AG08395 (cell line): ENCODE measurements around the gene KNSTRN.

Experiments used
- DNase-seq: peaks from one replicate; pipeline ENCODE4 v3.0.0; 2012; ENCODE audit warnings: mixed read lengths, low spot score

KNSTRN gene

GRCh38 chr15:40399370-40399769 is 16.8 kb downstream of the KNSTRN start:
- no peak for DNase-seq

- peak; percentile 100 for DNase-seq
Measured at GRCh38 chr15:40405501-40406381, 23.2 kb downstream of the KNSTRN start, which contains the start of gene IVD. Gene IVD (plus strand): TSS chr15:40405795. CDS start chr15:40405828, 33 bp downstream.

GRCh38 chr15:40407330-40407990 is 24.9 kb downstream of the KNSTRN start:
- no peak for DNase-seq

- no peak for DNase-seq
Measured at GRCh38 chr15:40409366-40409765, 26.8 kb downstream of the KNSTRN start.

GRCh38 chr15:40410476-40410875 is 28.0 kb downstream of the KNSTRN start:
- no peak for DNase-seq

- DNase-seq: no peak
Measured at GRCh38 chr15:40412095-40412759, 29.7 kb downstream of the KNSTRN start.

- DNase-seq: no peak
Measured at GRCh38 chr15:40413036-40413435, 30.5 kb downstream of the KNSTRN start.

- no peak for DNase-seq
Measured at GRCh38 chr15:40414816-40415215, 32.3 kb downstream of the KNSTRN start.

GRCh38 chr15:40415226-40415625 is 32.7 kb downstream of the KNSTRN start:
- no peak for DNase-seq

- no peak for DNase-seq
Measured at GRCh38 chr15:40416056-40416455, 33.5 kb downstream of the KNSTRN start.

GRCh38 chr15:40418126-40418525 is 35.6 kb downstream of the KNSTRN start:
- DNase-seq: no peak

GRCh38 chr15:40420071-40420713 is 37.7 kb downstream of the KNSTRN start:
- no peak for DNase-seq

- no peak for DNase-seq
Measured at GRCh38 chr15:40420793-40421192, 38.3 kb downstream of the KNSTRN start.

- DNase-seq: peak; percentile 87
Measured at GRCh38 chr15:40421246-40422157, 39.0 kb downstream of the KNSTRN start.

GRCh38 chr15:40424483-40425115 is 42.1 kb downstream of the KNSTRN start:
- DNase-seq: no peak

- DNase-seq: no peak
Measured at GRCh38 chr15:40425681-40426080, 43.2 kb downstream of the KNSTRN start.

- DNase-seq: no peak
Measured at GRCh38 chr15:40427188-40427587, 44.7 kb downstream of the KNSTRN start.

GRCh38 chr15:40428185-40428584 is 45.7 kb downstream of the KNSTRN start:
- no peak for DNase-seq

GRCh38 chr15:40429068-40429710 is 46.7 kb downstream of the KNSTRN start:
- DNase-seq: no peak

GRCh38 chr15:40430271-40430805 is 47.8 kb downstream of the KNSTRN start:
- DNase-seq: peak; percentile 59
